Duodenal mucosa (tissue), 2 donors: ENCODE data around the gene DNAI4.
"Not testable (repeated sequence)": the region's sequence is repeated elsewhere in the genome, so short reads cannot be mapped to it uniquely, and the experiment has no call there.

Experiments
- H3K27ac ChIP-seq: one replicate; pipeline ENCODE4 v1.7.0; 2013; ENCODE audit warnings: low read depth, low read length
- H3K27me3 ChIP-seq, 2 donors: one replicate each; pipeline ENCODE4 v1.7.0; 2013; ENCODE audit warnings: low read length in 2 of 2, control low read depth in 1 of 2; ENCODE audit not compliant: insufficient read depth in 2 of 2, control insufficient read depth in 1 of 2
- H3K36me3 ChIP-seq, 2 donors: one replicate each; pipeline ENCODE4 v1.7.0; 2013; ENCODE audit warnings: low read length in 2 of 2, control low read depth in 1 of 2; ENCODE audit not compliant: insufficient read depth in 2 of 2, control insufficient read depth in 1 of 2
- H3K4me1 ChIP-seq, 2 donors: one replicate each; pipeline ENCODE4 v1.7.0; 2013; ENCODE audit warnings: low read length in 2 of 2, control low read depth in 1 of 2; ENCODE audit not compliant: insufficient read depth in 2 of 2, control insufficient read depth in 1 of 2
- H3K4me3 ChIP-seq, 2 donors: one replicate each; pipeline ENCODE4 v1.7.0; 2013; ENCODE audit warnings: low read length in 2 of 2, low read depth in 1 of 2
- H3K9ac ChIP-seq, 2 donors: one replicate each; pipeline ENCODE4 v1.7.0; 2013; ENCODE audit warnings: low read length in 2 of 2, low read depth in 1 of 2
- H3K9me3 ChIP-seq, 2 donors: one replicate each; pipeline ENCODE4 v1.7.0; 2013; ENCODE audit warnings: low read length in 2 of 2, control low read depth in 1 of 2; ENCODE audit not compliant: control insufficient read depth in 1 of 2

The DNAI4 gene

DNA sequence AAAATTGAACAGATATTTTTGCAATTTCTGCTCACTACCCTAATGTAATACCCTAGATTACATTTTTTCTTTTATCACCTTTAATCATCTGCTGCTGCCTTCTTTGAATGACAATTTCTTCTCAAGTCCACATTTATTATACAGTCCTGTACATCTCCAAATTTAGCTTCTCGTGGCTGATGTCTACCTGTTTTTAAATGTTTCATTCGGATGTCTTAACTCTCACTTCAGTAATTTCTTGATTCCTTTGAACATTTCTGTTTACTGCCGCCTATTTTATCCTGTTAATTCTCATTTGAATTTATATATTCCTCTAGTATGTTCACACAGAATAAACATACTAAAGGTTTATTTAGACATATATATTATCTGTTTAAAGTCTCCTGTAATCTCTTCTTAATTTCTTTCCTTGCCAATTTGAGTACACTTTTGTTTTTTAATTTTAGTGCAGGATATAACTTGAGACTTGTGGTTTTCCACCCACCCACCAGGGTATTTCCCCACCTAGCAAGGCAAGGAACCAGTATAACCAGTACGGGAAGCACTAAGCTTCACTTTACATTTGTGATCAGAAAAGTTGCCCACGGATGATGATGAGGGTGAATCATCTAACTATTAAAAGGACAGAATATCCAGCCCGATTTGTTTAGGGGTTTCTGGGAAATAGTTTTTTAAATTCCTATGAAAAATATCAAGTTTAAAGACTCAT, 136.3 kb downstream of the DNAI4 start:
- Histone ChIP-seq H3K36me3 (no peaks in the 10 kb centered on the region), H3K4me3 (no peak overlapping the region), H3K27ac (no peak overlapping the region), H3K9ac (no peak overlapping the region), H3K4me1 (no peaks in the 10 kb centered on the region), H3K27me3 (no peaks in the 10 kb centered on the region), H3K9me3 (no peaks in the 10 kb centered on the region)

GRCh38 chr1:66787641-66788040, 137.0 kb downstream of the DNAI4 start:
- H3K4me3 ChIP-seq, result no peak overlapping the region
- H3K9ac ChIP-seq, result no peak overlapping the region
- H3K9me3 ChIP-seq, result no peaks in the 10 kb centered on the region
- H3K36me3 ChIP-seq, result no peaks in the 10 kb centered on the region
- no peaks in the 10 kb centered on the region for H3K27me3 ChIP-seq
- no peak overlapping the region for H3K27ac ChIP-seq
- H3K4me1 ChIP-seq, result no peaks in the 10 kb centered on the region

DNA sequence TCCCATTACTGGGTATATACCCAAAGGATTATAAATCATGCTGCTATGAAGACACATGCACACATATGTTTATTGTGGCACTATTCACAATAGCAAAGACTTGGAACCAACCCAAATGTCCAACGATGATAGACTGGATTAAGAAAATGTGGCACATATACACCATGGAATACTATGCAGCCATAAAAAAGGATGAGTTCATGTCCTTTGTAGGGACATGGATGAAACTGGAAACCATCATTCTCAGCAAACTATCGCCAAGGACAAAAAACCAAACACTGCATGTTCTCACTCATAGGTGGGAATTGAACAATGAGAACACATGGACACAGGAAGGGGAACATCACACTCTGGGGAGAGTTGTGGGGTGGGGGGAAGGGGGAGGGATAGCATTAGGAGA, 138.9 kb downstream of the DNAI4 start:
- H3K27me3 ChIP-seq, H3K4me3 ChIP-seq, H3K27ac ChIP-seq, H3K4me1 ChIP-seq, H3K36me3 ChIP-seq, H3K9me3 ChIP-seq, H3K9ac ChIP-seq: not testable (repeated sequence)

- Histone ChIP-seq H3K27me3 (no peaks in the 10 kb centered on the region), H3K4me3 (no peak overlapping the region), H3K4me1 (no peaks in the 10 kb centered on the region), H3K36me3 (no peaks in the 10 kb centered on the region), H3K27ac (no peak overlapping the region), H3K9me3 (no peaks in the 10 kb centered on the region), H3K9ac (no peak overlapping the region)
These were observed 145.1 kb downstream of the DNAI4 start for GRCh38 chr1:66779475-66780078.

GRCh38 chr1:66778969-66779368, 145.7 kb downstream of the DNAI4 start:
- Histone ChIP-seq H3K4me1 (no peaks in the 10 kb centered on the region), H3K4me3 (no peak overlapping the region), H3K9me3 (no peaks in the 10 kb centered on the region), H3K9ac (no peak overlapping the region), H3K27me3 (no peaks in the 10 kb centered on the region), H3K36me3 (no peaks in the 10 kb centered on the region), H3K27ac (no peak overlapping the region)

GRCh38 chr1:66778266-66778665, 146.4 kb downstream of the DNAI4 start:
- Histone ChIP-seq H3K4me1 (no peaks in the 10 kb centered on the region), H3K36me3 (no peaks in the 10 kb centered on the region), H3K27me3 (no peaks in the 10 kb centered on the region), H3K27ac (no peak overlapping the region), H3K9ac (no peak overlapping the region), H3K9me3 (no peaks in the 10 kb centered on the region), H3K4me3 (no peak overlapping the region)

DNA sequence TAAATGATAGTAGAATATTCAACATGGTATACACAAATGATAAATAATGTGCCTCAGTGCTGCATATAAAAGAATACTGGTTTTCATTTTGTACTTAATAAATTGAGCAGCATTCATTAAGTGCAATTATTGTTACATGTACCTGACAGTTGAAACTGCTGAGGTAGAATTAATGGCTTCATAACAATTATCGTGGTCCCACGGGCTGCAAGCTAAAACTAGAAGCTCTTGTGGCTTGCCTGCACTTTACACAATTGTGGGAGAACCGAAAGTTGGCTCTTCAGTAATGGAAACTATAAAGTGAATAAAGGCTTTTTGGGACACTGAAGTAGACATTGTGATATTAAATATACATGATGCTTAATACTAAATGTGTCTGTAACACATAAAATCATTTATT, 146.8 kb downstream of the DNAI4 start:
- Histone ChIP-seq H3K27ac (no peak overlapping the region), H3K27me3 (no peaks in the 10 kb centered on the region), H3K9ac (no peak overlapping the region), H3K4me1 (no peaks in the 10 kb centered on the region), H3K36me3 (no peaks in the 10 kb centered on the region), H3K4me3 (no peak overlapping the region), H3K9me3 (no peaks in the 10 kb centered on the region)

GRCh38 chr1:66775646-66776045, 149.0 kb downstream of the DNAI4 start:
- no peaks in the 10 kb centered on the region for H3K9me3 ChIP-seq
- H3K27ac ChIP-seq, result no peak overlapping the region
- no peak overlapping the region for H3K4me3 ChIP-seq
- no peaks in the 10 kb centered on the region for H3K27me3 ChIP-seq
- no peak overlapping the region for H3K9ac ChIP-seq
- H3K36me3 ChIP-seq, result no peaks in the 10 kb centered on the region
- no peaks in the 10 kb centered on the region for H3K4me1 ChIP-seq

- Histone ChIP-seq H3K27ac (no peak overlapping the region), H3K36me3 (no peaks in the 10 kb centered on the region), H3K9me3 (no peaks in the 10 kb centered on the region), H3K9ac (no peak overlapping the region), H3K4me3 (no peak overlapping the region), H3K27me3 (no peaks in the 10 kb centered on the region), H3K4me1 (no peaks in the 10 kb centered on the region)
These were observed 150.2 kb downstream of the DNAI4 start for GRCh38 chr1:66774438-66774837.

GRCh38 chr1:66773227-66773626, 151.4 kb downstream of the DNAI4 start:
- Histone ChIP-seq H3K27ac (no peak overlapping the region), H3K27me3 (no peaks in the 10 kb centered on the region), H3K9me3 (no peaks in the 10 kb centered on the region), H3K9ac (no peak overlapping the region), H3K4me3 (no peak overlapping the region), H3K4me1 (no peaks in the 10 kb centered on the region), H3K36me3 (no peaks in the 10 kb centered on the region)
